Measurements from ENCODE around the gene TAOK1. TPM values are rescaled to one million over a fixed set of nuclear protein-coding genes. Genes with fewer than 3 reads are reported as not detected.

TAOK1 gene
- total and polyA plus RNA-seq, 2 of the 13 experiments (the other 11 are each of a cell fraction or from before 2014, with no cell fraction given) = 14.1 to 23.0 TPM

- TF ChIP-seq ZNF441 (CRISPR knock-in tag; IDR thresholded peaks at IDR 0.05; ENCODE audit: borderline replicate concordance) = no peak
- TF ChIP-seq PLRG1 (conservative IDR thresholded peaks at IDR 0.05) = no peak
- TF ChIP-seq TSC22D2 (CRISPR knock-in tag; IDR thresholded peaks at IDR 0.05; ENCODE audit: borderline replicate concordance) = no peak
- no peak for TF ChIP-seq ATAD3A (CRISPR knock-in tag; IDR thresholded peaks at IDR 0.05)
- TF ChIP-seq USF2 (IDR thresholded peaks at IDR 0.05; ENCODE audit: low read depth, low read length) = no peak
- TF ChIP-seq USF2 (CRISPR knock-in tag; IDR thresholded peaks at IDR 0.05; ENCODE audit: borderline replicate concordance) = no peak
- no peak for TF ChIP-seq ZNF552 (CRISPR knock-in tag; IDR thresholded peaks at IDR 0.05; ENCODE audit: borderline replicate concordance)
- no peak for TF ChIP-seq ZBTB1 (CRISPR knock-in tag; IDR thresholded peaks at IDR 0.05; ENCODE audit: borderline replicate concordance)
- no peak for TF ChIP-seq TIGD3 (CRISPR knock-in tag; IDR thresholded peaks at IDR 0.05; ENCODE audit: borderline replicate concordance)
- no peak for TF ChIP-seq NR3C1 (CRISPR knock-in tag; IDR thresholded peaks at IDR 0.05)
- TF ChIP-seq WIZ (CRISPR knock-in tag; IDR thresholded peaks at IDR 0.05) = no peak
- TF ChIP-seq ZNF484 (CRISPR knock-in tag; IDR thresholded peaks at IDR 0.05; ENCODE audit: borderline replicate concordance, low read depth) = no peak
- no peak; the same call in 1 of the 2 replicates for TF ChIP-seq CREM (IDR thresholded peaks at IDR 0.05)
- no peak for TF ChIP-seq CREM (CRISPR knock-in tag; IDR thresholded peaks at IDR 0.05)
- peak; percentile 95 for TF ChIP-seq PATZ1 (CRISPR knock-in tag; IDR thresholded peaks at IDR 0.05)
- peak; percentile 89 for TF ChIP-seq KDM3A (CRISPR knock-in tag; IDR thresholded peaks at IDR 0.05; ENCODE audit: low read depth)
- TF ChIP-seq PRDM4 (CRISPR knock-in tag; IDR thresholded peaks at IDR 0.05; ENCODE audit: borderline replicate concordance) = no peak
- TF ChIP-seq ZNF264 (CRISPR knock-in tag; IDR thresholded peaks at IDR 0.05) = no peak
- no peak for TF ChIP-seq ATM (IDR thresholded peaks at IDR 0.05; ENCODE audit: borderline replicate concordance)
- TF ChIP-seq POLR2AphosphoS2 (IDR thresholded peaks at IDR 0.05; ENCODE audit: low read depth, low read length) = no peak
- TF ChIP-seq SMAD9 (CRISPR knock-in tag; IDR thresholded peaks at IDR 0.05) = no peak
- TF ChIP-seq ZNF740 (CRISPR knock-in tag; IDR thresholded peaks at IDR 0.05) = no peak
Observed at GRCh38 chr17:29591737-29592608, 201.8 kb downstream of the TAOK1 start (continued).

Data from HepG2 (cell line).